A549 treated with DMSO at 1 μM for 4 hours (cell line): ENCODE data around the gene TSSK2. TPM values are rescaled to one million over a fixed set of nuclear protein-coding genes. Genes with fewer than 3 reads are reported as not detected.

ENCODE experiments used
- total RNA-seq: library from RNA; stranded (reverse); fragments of 200-300 nt; extraction: Qiagen RNA extraction; gene quantifications from 5 replicates; pipeline ENCODE4 v1.2.3, GENCODE V29; 2022; ENCODE audit warnings: low read depth

The TSSK2 gene
- 0.07 TPM in 1 of 5 replicates, not detected in the others for total RNA-seq

DNA sequence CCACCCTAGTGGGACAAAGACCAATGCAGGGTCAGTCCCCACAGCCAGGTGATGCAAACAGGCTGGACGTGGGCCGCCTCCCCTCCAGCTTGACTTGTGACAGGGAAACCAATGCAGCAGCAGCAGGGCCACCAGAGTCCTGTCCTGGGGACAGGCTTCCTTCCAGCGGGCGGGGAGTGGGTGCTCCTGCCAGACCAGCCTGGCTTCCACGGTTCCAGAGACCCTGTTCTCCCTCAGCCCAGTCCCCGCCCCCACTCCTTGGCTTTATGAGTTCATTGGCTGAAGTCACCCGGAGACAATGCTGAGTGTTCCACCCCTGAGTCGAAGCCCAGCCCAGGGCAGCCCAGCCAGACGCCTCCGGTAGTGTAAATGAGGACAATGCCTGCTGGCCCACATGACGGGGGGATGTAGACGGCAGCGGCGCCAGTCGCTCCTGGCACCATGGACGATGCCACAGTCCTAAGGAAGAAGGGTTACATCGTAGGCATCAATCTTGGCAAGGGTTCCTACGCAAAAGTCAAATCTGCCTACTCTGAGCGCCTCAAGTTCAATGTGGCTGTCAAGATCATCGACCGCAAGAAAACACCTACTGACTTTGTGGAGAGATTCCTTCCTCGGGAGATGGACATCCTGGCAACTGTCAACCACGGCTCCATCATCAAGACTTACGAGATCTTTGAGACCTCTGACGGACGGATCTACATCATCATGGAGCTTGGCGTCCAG is at the start of gene TSSK2:
TSSK2 (plus strand) TSS at position 350 of the 726 bp plus-strand sequence; CDS start at position 442, 92 bp downstream.

DNA sequence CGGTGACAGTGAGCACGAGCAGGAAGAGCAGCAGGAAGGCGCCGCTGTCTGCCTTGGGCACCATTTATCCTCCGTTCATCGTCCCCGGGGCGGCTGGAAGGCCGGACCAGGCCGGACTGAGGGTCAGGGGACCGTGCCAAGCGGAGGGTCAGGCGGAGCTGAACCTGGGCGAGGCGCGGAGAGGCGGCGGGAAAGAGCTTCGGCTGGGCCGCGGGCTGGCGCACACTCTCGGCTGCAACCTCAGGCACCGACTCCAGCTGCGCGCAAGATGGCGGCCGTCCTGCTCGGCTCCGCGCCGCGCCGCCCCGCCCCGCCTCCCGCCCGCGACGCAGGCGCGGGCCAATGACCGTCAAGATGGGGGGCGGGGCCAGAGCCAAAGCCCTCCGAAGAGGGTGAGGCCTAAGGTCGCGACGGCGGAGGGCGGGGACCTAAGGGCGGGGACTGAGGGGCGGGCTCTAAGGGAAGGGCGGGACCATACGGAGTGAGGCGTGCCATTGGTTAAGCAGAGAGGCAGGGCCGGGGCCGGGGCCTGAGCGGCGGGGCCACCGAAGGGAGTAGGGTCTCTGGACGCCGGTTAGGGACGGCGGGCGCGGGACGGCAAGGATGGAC is 8.9 kb upstream of the TSSK2 start, which contains the start of gene DGCR2:
DGCR2 (minus strand) TSS at position 270 of the 609 bp plus-strand sequence; CDS start at position 64, 206 bp downstream.

DNA sequence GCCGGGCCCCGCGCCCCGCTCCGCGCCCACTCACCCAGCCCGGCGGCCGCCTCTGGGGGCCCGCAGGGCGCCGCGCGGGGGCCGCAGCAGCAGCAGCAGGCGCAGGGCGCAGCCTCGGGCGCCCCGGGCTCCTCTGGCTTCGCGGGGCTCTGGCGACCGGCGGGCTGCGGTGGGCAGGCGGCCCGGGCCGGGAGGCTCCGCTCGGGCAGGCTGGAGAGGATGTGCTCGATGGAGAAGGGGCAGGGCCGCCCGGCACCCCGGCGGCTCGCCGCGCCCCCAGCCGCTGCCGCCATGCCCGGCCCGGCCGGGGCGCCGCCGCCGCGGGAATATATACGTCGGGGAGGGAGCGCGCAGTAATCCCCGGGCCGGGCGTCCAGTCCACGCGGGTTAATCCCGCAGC is 18.9 kb downstream of the TSSK2 start, which contains the start of gene GSC2:
GSC2 (minus strand) TSS at position 302 of the 400 bp plus-strand sequence; CDS start at position 293, 9 bp downstream.

DNA sequence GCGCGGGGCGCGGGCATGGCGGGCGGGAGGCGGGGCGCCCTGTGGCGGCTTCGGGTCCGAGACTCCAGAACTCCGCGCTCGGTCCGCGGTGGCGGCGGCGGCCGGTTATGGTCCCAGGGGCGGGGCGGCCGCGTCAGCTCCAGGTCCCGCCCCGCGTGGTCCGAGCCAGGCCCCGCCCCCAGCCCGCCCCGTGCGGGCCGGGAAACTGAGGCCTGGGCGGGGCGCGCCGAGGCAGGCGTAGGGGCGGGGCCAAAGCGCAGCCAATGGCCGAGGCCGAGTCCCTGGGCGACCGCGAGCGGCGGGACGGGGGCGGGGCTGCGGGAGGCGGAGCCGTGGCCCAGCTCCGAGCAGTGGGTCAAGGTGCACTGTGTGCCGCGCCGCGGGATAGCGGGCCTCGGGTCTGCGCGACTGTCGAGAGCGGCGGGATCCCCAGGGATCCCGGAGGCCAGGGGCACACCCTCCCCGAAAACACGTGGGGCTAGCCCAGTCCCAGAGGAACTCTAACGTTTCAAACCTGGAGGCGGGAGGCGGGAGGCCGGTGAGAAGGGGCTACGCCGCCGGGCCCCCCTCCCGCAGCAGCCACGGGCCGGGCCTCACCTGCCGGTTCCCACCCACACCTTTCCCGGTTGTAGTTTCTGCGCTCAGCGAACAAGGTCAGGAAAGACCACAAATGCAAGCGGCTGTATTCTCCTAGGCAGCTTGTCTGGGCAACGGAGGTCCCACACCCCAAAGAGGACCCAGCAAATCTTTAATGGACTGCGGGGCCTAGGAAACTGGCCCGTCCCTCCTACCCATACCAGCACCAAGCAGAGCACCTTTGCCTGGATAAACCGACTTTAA is 47.8 kb downstream of the TSSK2 start, which contains the start of gene SLC25A1:
SLC25A1 (minus strand) TSS at position 80 of the 840 bp plus-strand sequence; CDS start at position 17, 63 bp downstream.

Other genes starting within 250 kb of the TSSK2 start
- gene DGCR6, start 225.0 kb upstream of the TSSK2 start, total RNA-seq = 0.53 to 1.6 TPM (median 1.3 TPM) in 5 replicates
- 0.11 to 0.71 TPM (median 0.44 TPM) in 5 replicates for gene PRODH, start 195.0 kb upstream of the TSSK2 start, total RNA-seq
- 19.0 to 23.2 TPM (median 21.0 TPM) in 5 replicates for gene DGCR2, start 8.9 kb upstream of the TSSK2 start, total RNA-seq
- 11.2 to 12.8 TPM (median 11.9 TPM) in 5 replicates for gene ESS2, start 13.3 kb downstream of the TSSK2 start, total RNA-seq
- not detected in 5 replicates for gene GSC2, start 19.0 kb downstream of the TSSK2 start, total RNA-seq
- gene SLC25A1, start 47.4 kb downstream of the TSSK2 start, total RNA-seq = 49.0 to 63.2 TPM (median 57.0 TPM) in 5 replicates
- gene CLTCL1, start 160.4 kb downstream of the TSSK2 start, total RNA-seq = 4.6 to 6.0 TPM (median 5.4 TPM) in 5 replicates